ENCODE data around the gene RBMS2.

The RBMS2 gene

GRCh38 chr12:56632701-56633467 lies 111.3 kb downstream of the RBMS2 start:
- no peak for DNase-seq

- no peak for DNase-seq
Observed at GRCh38 chr12:56633468-56634241, 112.0 kb downstream of the RBMS2 start.

- DNase-seq, result no peak
Observed at GRCh38 chr12:56634242-56634836, 112.7 kb downstream of the RBMS2 start.

GRCh38 chr12:56634837-56635791 lies 113.5 kb downstream of the RBMS2 start:
- DNase-seq, result peak; percentile 57

- DNase-seq, result peak; percentile 57
Observed at GRCh38 chr12:56635806-56636674, 114.4 kb downstream of the RBMS2 start.

GRCh38 chr12:56636675-56637540 lies 115.3 kb downstream of the RBMS2 start:
- DNase-seq, result peak; percentile 98

- DNase-seq, result no peak
Observed at GRCh38 chr12:56637621-56638020, 116.0 kb downstream of the RBMS2 start.

GRCh38 chr12:56641219-56641618 lies 119.6 kb downstream of the RBMS2 start:
- DNase-seq, result no peak

- no peak for DNase-seq
Observed at GRCh38 chr12:56644654-56645053, 123.0 kb downstream of the RBMS2 start.

- DNase-seq, result no peak
Observed at GRCh38 chr12:56645201-56645716, 123.6 kb downstream of the RBMS2 start.

Data from DMS 273 treated with DMSO at 0.1 percent for 48 hours (cell line).